ENCODE measurements around the gene ELK1.
"Not testable (repeated sequence)": the region's sequence is repeated elsewhere in the genome, so short reads cannot be mapped to it uniquely, and the experiment has no call there.

The ELK1 gene, protein sequence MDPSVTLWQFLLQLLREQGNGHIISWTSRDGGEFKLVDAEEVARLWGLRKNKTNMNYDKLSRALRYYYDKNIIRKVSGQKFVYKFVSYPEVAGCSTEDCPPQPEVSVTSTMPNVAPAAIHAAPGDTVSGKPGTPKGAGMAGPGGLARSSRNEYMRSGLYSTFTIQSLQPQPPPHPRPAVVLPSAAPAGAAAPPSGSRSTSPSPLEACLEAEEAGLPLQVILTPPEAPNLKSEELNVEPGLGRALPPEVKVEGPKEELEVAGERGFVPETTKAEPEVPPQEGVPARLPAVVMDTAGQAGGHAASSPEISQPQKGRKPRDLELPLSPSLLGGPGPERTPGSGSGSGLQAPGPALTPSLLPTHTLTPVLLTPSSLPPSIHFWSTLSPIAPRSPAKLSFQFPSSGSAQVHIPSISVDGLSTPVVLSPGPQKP

GRCh38 chrX:47650164-47651042, at the start of gene ELK1:
TSS of gene ELK1 (minus strand) at chrX:47650563. CDS start at chrX:47641441, 9,122 bp downstream.
- peak; percentile 91 for DNase-seq (ENCODE audit: low spot score)

- no peak for DNase-seq (ENCODE audit: low spot score)
Measured at GRCh38 chrX:47697181-47697580, 46.8 kb upstream of the ELK1 start.

GRCh38 chrX:47690175-47690574, 39.8 kb upstream of the ELK1 start:
- DNase-seq (ENCODE audit: low spot score): no peak

DNA sequence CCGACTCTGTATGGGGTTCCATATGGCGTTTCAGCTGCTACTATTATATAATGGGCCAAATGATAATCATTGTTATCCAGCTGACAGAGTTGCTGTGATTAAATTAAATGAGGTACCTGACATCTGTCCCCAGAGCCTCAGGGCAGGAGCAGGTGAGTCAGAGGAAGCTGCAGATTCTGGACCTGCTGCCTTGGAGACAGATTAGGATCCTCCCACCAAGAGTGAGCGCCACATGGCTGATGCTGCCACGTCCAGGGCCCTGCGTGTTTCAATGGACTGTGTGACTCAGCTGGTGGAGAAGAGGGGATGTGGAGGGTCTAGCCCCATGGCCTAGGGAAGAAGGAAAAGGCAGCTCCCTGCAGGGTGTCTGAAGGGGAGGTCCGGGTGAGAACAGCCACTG, 36.9 kb upstream of the ELK1 start:
- DNase-seq (ENCODE audit: low spot score): no peak

GRCh38 chrX:47683829-47684205, 33.5 kb upstream of the ELK1 start:
- no peak for DNase-seq (ENCODE audit: low spot score)

GRCh38 chrX:47683184-47683828, 32.9 kb upstream of the ELK1 start:
- DNase-seq (ENCODE audit: low spot score): no peak

DNA sequence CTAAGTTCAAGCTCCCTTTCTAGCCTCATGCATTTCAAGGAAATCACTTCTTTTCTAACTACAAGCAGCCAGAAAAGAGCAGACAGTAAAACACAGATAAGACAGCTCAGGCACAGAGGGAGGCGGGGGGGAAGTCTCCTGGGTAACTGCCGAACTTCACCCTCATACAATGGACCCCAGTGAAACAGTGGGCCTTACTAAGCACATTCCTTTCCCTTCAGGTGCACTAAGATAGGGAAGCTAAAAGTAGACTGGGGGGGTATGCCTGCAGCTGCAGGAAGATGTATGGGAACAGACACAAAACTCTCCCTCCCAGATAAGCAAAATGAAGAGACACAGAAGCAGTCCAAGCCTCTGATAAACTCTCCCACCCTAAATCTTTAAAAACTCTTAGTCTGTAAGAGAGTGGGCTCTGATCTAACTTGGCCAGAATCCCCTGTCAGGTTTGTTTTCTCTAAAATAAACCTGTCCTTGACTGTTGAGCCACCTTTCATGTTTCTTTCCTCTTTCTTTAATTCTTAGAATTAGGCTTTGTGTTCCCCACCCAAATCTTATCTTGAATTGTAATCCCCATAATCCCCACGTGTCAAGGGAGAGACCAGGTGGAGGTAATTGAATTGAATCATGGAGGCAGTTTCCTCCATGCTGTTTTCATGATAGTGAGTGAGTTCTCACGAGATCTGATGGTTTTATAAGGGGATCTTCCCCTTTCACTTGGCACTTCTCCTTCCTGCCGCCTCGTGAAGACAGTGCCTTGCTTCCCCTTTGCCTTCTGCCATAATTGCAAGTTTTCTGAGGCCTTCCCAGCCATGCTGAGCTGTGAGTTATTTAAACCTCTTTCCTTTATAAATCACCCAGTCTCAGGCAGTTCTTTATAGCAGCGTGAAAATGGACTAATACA, 25.8 kb upstream of the ELK1 start:
- DNase-seq (ENCODE audit: low spot score): not testable (repeated sequence)

DNA sequence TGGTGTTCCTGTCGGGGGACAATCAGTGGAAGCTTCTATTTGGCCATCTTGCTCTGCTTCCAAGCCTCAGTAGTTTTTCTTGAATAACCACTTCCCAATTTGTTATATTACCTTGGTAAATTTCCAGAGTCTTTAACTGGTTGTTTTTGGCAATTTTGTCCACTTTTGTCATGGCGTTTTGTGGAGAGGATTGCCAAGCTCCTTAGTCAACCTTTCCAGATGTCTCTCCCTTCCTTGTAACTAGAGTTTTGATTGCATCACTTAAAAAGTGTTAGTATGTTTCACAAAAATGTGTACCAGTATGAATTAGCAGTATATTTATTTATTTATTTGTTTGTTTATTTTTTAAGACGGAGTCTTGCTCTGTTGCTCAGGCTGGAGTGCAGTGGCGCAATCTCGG, 24.4 kb upstream of the ELK1 start:
- no peak for DNase-seq (ENCODE audit: low spot score)

DNA sequence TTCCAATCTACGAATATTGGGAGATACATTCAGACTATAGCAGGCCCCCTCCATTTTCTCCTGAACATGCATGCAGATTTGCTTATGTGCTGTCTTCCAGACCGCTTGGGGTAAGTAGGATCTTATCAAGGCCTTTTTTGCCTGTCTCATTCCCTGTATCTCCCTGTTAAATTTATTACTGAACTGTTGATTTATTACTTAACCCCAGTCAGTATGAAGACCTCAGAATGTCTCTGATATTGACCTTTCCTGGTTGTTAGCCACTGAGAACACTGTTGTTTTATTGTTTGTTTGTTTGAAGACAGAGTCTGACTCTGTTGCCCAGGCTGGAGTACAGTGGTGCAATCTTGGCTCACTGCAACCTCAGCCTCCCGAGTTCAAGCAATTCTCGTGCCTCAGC, 15.4 kb upstream of the ELK1 start:
- DNase-seq (ENCODE audit: low spot score): not testable (repeated sequence)

- DNase-seq (ENCODE audit: low spot score): no peak
Measured at GRCh38 chrX:47664737-47665136, 14.4 kb upstream of the ELK1 start.

- peak; percentile 40 for DNase-seq (ENCODE audit: low spot score)
Measured at GRCh38 chrX:47662144-47662657, 11.8 kb upstream of the ELK1 start.

GRCh38 chrX:47661539-47661938, 11.2 kb upstream of the ELK1 start:
- no peak for DNase-seq (ENCODE audit: low spot score)

GRCh38 chrX:47659421-47659726, 9.0 kb upstream of the ELK1 start:
- no peak for DNase-seq (ENCODE audit: low spot score)

GRCh38 chrX:47658684-47659420, 8.5 kb upstream of the ELK1 start, which contains the start of gene UXT:
TSS of gene UXT (minus strand) at chrX:47659180. CDS start at chrX:47658927, 253 bp downstream.
- peak; percentile 85 for DNase-seq (ENCODE audit: low spot score)

DNA sequence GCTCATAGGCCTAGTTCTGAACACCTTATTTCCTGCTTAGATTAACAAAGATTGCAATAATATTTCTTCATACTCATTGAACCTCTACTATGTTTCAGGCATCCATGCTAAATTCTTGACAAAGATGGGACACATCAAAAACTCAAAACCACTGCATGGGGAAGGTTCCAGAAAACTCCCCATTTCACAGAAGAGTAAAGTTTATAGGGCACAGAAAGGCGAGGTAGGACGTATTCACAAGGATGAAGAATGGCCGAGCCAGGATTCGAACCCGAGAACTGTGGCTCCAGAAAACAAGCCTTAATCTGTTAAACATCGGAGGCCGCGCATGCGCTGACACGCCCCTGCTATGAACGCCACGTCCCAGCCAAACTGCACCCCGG, 7.9 kb upstream of the ELK1 start:
- DNase-seq (ENCODE audit: low spot score): no peak

DNA sequence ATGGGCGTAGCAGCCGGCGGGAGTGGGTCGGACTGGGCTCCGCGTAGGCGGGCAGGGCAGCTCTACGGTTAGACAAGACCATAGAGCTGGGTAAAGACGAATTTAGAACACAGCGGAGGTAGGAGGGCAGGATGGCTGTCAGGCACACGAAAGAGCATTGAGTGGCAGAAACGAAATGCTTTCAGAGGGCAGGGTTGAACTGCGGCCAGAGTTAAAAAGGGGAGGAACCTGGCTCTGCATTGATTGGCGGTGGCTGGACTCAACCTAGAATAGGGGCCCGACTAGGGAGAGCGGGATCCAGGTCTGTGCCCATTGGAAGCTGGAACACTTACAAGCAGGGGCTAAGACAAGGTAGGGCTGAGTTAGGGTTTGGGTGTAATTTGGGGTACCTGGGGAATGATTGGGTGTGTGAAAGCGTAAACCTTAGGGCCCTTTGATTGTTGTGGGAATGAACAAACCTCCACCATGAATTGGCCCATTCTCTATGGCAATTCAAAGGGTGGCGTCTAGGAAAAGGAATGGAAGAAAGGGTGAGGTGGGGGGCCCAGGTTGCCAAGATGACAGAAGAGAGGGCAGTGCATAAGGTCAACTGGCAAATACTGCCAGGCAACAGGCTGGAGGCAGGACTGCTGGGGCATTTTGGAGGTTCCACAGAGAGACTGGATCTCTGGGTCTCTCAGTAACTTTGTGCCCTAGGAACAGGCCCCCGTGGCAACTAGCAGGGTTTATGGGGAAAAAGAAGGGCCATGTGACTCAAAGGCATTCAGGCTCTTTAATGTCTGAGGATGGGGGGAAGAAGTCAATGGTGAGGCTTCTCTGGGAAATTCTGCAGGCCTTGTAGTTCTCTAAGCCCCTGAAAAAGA, 911 bp upstream of the ELK1 start:
- no peak for DNase-seq (ENCODE audit: low spot score)

- no peak for DNase-seq (ENCODE audit: low spot score)
Measured at GRCh38 chrX:47649781-47650163, 591 bp downstream of the ELK1 start.

DNA sequence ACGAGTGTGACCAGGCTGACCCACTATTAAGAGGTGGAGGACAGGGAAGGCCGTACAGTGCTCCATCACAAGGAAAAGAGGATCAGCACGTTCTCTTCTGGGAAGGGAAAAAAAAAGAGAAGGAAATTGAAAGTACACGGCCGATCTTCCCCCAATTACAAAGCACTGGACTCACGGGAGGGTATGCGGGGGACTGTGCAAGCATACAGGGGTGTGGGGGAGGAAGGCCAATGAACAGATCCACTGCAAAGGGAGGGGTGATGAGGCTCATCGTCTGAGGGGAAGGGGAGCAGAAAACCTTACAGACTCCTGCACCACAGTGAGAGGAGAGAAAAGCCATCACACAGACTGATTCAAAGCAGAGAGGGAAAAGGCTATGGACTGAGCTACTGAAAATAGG, 1.1 kb downstream of the ELK1 start:
- DNase-seq (ENCODE audit: low spot score): no peak

- no peak for DNase-seq (ENCODE audit: low spot score)
Measured at GRCh38 chrX:47648376-47648775, 2.0 kb downstream of the ELK1 start.

DNA sequence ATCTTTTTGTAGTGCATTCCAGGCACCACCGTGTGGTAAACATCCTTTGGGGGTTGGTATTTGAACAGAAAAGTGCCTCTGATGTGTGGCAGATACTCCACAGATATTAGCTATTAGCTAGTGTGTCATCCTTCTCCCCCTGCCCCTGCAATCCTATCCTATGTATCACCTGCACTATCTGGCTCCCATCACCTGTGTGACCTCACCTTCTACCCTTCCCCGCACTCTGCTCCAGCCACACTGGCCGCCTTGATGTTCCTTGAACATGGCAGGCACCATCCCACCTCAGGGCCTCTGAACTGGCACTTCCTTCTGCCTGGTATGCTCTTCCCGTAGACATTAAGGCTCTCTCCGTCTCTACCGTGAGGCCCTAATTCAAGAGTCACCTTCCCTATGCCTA, 3.7 kb downstream of the ELK1 start:
- no peak for DNase-seq (ENCODE audit: low spot score)
